ENCODE measurements around the gene PLVAP. TPM values are rescaled to one million over a fixed set of nuclear protein-coding genes. Genes with fewer than 3 reads are reported as not detected.

The PLVAP gene, protein sequence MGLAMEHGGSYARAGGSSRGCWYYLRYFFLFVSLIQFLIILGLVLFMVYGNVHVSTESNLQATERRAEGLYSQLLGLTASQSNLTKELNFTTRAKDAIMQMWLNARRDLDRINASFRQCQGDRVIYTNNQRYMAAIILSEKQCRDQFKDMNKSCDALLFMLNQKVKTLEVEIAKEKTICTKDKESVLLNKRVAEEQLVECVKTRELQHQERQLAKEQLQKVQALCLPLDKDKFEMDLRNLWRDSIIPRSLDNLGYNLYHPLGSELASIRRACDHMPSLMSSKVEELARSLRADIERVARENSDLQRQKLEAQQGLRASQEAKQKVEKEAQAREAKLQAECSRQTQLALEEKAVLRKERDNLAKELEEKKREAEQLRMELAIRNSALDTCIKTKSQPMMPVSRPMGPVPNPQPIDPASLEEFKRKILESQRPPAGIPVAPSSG
- not detected for total RNA-seq

DNA sequence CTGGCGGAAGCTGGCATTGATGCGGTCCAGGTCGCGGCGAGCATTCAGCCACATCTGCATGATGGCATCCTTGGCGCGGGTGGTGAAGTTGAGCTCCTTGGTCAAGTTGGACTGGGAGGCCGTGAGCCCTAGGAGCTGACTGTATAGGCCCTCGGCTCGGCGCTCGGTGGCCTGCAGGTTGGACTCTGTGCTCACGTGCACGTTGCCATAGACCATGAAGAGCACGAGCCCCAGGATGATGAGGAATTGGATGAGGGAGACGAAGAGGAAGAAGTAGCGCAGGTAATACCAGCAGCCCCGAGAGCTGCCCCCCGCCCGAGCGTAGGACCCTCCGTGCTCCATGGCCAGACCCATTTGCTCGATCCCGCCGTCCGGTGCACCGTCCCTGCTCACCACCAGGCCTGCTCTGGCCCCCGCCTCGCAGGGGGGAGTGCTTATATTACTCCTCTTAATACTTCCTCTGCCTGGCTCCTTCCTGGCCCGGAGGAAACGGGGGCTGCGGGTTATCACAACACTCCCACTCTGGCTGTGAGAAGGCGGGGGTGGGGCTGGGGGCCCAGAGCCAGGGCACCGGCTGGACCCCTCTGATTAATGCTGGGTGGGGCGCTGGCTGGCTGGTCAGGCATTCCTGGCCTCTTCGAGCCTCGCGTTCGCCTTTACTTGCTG is at the start of gene PLVAP:
Gene PLVAP, minus strand, starts transcription at position 408 of the 666 bp plus-strand sequence. Its CDS starts 54 bp downstream, at position 354.
- POLR2A ChIA-PET: no interaction called here
- CTCF ChIA-PET: interaction anchor here (1.5 kb wide), 1 partner anchor 9 kb away, joined by 5 read pairs; no protein-coding TSS in a partner anchor

DNA sequence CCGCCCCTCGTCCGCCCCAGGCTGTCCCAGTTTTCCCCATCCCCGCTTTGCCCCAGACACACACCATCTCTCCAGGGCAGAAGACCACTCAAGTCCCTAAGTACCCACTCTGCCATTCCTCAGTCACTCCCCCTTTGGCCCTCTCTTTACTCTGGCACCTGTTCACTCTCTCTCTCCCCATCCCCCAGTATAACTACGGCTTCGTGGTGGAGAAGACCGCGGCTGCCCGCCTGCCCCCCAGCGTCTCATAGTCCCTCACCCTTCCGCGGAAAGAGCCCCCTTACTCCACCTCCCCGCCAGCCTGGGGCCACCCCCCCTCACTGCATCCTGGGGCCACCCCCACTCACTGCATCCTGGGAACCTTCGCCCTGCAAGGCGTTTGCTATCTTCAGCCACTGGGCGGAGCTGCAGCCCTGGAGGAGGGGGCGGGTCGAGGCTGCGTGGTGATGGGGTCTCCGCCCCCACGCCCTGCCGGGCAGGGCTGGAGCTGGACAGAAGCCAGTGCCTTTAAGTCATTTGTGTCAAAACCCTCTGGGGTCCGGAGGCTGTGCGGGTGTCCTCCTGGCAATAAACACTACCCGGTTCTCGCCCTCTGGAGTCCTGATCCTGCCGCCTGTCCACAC is 47.7 kb upstream of the PLVAP start:
- POLR2A ChIA-PET: no interaction called here
- CTCF ChIA-PET: interaction anchor here (0.8 to 1.2 kb wide), 2 partner anchors 71 to 1875 kb away, joined by 3 read pairs; no protein-coding TSS in a partner anchor

DNA sequence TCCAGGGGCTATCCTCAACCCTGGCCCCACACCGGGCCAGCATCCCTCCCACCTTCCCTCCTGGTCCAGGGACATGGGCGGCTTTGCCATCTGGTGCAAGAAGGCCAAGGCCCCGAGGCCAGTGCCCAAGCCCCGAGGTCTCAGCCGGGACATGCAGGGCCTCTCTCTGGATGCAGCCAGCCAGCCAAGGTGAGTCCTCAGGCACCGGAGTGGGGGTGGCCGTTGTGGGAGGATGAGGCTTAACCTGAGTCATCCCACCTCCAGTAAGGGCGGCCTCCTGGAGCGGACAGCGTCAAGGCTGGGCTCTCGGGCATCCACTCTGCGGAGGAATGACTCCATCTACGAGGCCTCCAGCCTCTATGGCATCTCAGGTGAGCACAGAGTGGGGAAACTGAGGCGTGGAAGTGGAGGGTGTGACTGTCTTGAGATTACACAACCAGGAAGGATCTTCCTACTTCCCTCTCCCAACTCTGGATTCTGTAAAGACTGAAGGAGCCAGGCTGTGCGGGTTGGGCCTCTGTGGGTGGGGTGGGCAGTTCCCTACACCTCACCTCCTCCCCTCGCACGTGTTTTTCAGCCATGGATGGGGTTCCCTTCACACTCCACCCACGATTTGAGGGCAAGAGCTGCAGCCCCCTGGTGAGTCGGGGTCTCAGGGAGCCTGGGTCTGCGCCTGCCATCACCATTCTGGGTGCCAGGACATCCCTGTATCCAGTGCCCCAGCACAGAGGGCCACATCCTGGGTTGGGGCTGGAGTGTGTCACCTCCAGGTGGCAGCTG is 46.5 kb upstream of the PLVAP start:
- ChIA-PET CTCF (interaction anchor here (1.2 kb wide), 1 partner anchor 72 kb away, joined by 3 read pairs; no protein-coding TSS in a partner anchor), POLR2A (no interaction called here)

DNA sequence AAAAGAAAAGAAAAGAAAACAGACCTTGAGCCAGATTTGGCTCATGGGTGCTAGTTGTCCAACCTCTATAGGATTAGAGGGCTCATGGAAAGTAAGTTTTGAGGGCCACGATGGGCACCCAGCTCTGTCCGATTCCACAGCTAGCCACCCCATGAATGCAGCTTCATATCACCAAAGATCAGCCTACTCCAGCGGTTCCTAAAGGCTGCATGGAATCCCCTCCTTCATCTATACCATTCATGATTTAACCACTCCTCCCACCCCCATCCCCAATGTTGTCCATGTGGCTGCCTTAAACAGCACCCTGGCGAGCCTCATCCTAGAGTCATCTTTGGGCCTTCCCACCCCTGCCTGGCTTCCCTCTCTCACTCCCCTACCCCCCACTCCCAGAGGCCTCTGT is 44.8 kb upstream of the PLVAP start:
- CTCF ChIA-PET: no interaction called here
- POLR2A ChIA-PET: no interaction called here

DNA sequence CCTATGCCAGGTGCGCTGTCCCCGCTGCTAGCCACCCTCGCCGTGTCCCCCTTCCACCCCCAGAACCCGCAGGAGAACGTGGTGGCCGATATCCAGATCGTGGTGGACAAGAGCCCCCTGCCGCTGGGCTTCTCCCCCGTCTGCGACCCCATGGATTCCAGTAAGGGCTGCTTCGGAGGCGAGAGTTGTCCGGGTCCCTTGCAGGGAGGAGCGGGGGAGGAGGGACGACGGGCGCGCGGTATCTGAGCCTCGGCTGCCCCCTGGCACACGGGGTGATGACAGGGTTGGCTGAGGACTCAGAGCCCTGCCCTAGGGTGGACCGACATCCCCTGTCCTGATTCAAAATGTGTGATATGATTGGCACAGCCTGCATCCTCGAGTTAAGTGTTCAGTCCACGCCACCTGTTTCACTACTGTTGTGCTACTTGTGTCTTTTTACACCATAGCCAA is 43.4 kb upstream of the PLVAP start:
- ChIA-PET POLR2A (interaction anchor here (0.6 kb wide), 1 partner anchor 38 kb away, joined by 3 read pairs; no protein-coding TSS in a partner anchor), CTCF (no interaction called here)

DNA sequence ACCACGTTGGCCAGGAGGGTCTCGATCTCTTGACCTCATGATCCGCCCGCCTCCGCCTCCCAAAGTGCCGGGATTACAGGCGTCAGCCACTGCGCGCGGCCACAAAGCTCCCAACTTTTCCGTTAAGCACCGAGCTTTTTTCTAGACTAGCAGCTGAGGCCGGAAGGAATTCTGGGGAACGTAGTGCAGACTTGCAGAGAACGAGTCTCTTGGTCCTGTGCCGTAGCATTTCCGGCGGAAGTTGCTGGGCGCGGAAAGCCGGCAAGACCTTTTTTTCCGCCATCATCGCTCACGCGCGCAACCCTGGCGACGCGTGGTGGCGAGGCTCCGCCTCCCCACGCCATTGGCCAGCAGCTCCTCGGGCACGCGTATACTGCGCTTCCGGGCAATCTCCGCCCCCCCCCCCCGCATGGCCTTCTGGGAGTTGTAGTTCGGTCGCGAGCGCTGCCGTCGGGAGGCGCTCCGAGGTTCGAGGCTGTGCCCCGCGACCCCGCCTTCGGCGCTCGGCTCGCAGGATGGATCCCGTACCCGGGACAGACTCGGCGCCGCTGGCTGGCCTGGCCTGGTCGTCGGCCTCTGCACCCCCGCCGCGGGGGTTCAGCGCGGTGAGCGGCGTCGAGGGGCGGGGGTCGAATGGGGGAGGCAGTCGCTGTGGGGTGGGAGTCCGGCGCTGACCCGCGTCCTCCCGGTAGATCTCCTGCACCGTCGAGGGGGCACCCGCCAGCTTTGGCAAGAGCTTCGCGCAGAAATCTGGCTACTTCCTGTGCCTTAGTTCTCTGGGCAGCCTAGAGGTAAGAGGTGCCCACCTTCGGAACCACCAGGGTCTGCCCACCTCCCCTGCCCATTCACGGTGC is 42.7 kb upstream of the PLVAP start, which contains the start of gene MVB12A:
Gene MVB12A, plus strand, starts transcription at position 427 of the 854 bp plus-strand sequence. Its CDS starts 89 bp downstream, at position 516.
- POLR2A ChIA-PET: interaction anchor here (0.5 to 1.1 kb wide), 6 partner anchors 10 to 204 kb away, joined by 3 to 5 read pairs (median 3); partner anchors contain the start of gene USE1
- CTCF ChIA-PET: interaction anchor here (0.5 to 1.3 kb wide), 5 partner anchors 11 to 152 kb away, joined by 3 read pairs; partner anchors contain the start of gene BABAM1

DNA sequence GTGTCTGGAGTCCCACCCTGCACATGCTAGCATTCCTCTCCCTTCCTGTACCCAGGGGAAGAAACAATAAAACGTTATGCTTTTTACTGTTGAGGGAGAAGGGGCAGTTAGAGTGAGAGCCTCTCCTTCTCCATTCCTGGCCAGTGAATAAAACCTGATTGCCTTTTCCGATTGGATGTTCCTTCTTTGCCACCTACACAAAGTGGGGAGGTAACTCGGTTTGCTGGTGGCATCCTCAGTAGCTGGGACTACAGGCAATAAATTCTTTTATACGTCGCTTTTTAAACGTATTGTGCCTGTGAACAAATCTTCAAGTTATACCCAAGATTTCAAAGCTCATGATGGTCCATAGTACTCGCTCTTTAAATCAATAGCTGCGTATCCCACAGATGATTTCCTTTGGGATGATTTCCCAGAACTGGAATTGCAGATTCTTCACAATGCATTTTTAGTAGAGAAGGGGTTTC is 42.0 kb upstream of the PLVAP start:
- CTCF ChIA-PET: interaction anchor here (1.0 to 1.3 kb wide), 4 partner anchors 10 to 152 kb away, joined by 3 read pairs; partner anchors contain the start of gene BABAM1
- POLR2A ChIA-PET: interaction anchor here (0.5 to 1.1 kb wide), 6 partner anchors 11 to 204 kb away, joined by 3 to 5 read pairs (median 3); partner anchors contain the start of gene USE1

DNA sequence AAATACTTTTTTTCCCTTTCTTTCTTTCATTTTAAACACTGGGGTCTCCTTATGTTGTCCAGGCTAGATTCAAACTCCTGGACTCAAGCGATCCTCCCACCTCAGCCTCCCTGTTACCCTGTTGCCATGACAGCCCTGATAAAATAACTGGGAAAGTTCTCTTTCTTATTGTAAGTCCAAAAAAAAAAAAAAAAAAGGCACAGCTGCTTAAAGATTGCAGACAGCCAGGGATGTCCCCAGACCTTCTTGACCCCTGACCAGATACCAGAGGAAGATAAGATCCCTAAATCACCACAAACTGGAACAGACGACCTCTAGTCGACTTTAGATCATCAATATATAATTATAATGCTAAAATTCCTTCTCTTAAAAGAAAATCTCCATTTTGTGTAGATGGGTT is 41.6 kb upstream of the PLVAP start:
- POLR2A ChIA-PET: interaction anchor here (0.6 to 1.1 kb wide), 2 partner anchors 83 to 203 kb away, joined by 3 read pairs; partner anchors contain the start of gene USE1
- CTCF ChIA-PET: interaction anchor here (1.0 to 1.3 kb wide), 2 partner anchors 10 to 78 kb away, joined by 3 read pairs; no protein-coding TSS in a partner anchor

DNA sequence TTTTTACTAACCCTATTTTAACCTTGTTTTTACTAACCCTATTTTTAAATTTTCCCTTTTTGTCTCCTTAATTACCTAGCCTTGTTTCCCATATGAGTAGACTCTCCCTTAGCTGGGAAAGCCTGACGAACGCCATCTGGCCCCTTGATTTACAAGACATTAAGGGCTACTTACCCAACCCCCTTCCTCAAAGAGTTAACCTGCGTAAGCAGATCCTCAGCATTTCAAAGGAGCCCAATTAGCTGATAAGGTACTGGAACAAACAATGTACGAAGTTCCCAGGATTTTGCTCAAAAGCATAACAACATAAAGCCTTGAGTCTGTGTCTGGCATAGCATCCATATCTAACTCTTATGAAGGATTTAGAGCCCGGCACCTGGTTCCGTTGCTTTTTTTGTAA is 38.0 kb upstream of the PLVAP start:
- CTCF ChIA-PET: interaction anchor here (1.2 kb wide), 1 partner anchor 327 kb away, joined by 3 read pairs; no protein-coding TSS in a partner anchor
- POLR2A ChIA-PET: no interaction called here

DNA sequence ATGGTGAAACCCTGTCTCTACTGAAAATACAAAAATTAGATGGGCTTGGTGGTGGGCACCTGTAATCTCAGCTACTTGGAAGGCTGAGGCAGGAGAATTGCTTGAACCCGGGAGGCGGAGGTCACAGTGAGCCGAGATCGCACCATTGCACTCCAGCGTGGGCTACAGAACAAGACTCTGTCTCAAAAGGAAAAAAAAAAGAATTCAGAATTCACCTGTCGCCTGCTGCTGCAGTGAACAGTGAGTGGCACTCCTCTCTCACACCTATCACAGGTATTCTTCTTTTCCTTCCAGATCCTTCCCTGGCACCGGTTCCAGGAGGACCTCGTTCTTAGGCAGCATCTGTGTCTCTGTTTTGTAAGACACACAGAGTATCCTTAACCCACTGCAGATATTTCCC is 37.0 kb upstream of the PLVAP start:
- CTCF ChIA-PET: no interaction called here
- POLR2A ChIA-PET: no interaction called here

DNA sequence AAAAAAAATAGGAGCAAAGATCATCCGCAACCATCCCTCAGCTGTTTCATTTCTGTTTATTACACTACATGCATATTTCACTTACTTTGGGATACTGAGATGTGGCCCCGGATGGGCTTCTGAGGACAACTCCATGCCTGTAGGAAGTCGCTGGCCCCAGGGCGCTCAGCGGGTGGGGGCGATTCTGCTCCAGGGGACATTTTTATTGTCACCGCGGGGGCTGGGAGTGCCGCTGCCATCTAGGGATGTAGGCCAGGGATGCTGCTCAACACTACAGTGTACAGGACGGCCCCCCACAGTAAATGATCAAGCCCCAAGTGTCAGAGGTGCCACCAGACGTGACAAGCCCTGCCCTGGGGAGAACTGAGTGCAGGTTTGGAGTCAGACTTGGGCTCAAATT is 34.7 kb upstream of the PLVAP start:
- ChIA-PET CTCF (interaction anchor here (1.0 kb wide), 1 partner anchor 12 kb away, joined by 5 read pairs; no protein-coding TSS in a partner anchor), POLR2A (no interaction called here)

DNA sequence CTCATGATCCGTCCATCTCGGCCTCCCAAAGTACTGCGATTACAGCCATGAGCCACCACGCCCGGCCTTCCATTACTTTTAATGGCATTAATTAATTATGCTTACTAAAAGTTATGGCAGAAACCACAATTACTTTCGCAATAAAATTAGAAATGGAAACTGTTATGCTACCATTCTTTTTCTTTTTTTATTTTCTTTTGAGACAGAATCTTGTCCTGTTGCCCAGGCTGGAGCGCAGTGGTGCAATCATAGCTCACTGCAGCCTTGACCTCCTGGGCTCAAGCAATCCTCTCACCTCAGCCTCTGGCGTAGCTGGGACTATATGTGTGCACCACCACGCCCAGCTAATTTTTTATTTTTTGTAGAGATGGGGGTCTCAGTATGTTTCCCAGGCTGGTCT is 32.8 kb upstream of the PLVAP start:
- ChIA-PET POLR2A (no interaction called here), CTCF (no interaction called here)

DNA sequence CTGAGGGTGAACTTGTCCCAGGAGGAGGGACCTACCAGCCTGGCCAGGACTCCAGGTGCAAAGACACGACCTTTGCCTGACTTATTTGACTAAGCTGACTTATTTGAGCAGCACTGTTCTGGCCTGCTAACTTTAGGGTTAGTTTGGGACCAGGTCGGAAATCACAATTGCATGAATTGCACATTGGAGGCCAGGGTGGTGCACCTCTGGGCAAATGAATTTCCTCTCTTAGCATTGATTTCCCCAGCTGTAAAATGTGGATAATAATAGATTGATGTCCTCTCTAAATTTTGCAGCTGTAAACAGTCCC is 29.7 kb upstream of the PLVAP start:
- ChIA-PET CTCF (interaction anchor here (1.5 to 2.1 kb wide), 2 partner anchors 20 to 23 kb away, joined by 5 to 8 read pairs; no protein-coding TSS in a partner anchor), POLR2A (interaction anchor here (1.4 kb wide), 1 partner anchor 13 kb away, joined by 5 read pairs; the partner anchor contains the start of gene MVB12A)

DNA sequence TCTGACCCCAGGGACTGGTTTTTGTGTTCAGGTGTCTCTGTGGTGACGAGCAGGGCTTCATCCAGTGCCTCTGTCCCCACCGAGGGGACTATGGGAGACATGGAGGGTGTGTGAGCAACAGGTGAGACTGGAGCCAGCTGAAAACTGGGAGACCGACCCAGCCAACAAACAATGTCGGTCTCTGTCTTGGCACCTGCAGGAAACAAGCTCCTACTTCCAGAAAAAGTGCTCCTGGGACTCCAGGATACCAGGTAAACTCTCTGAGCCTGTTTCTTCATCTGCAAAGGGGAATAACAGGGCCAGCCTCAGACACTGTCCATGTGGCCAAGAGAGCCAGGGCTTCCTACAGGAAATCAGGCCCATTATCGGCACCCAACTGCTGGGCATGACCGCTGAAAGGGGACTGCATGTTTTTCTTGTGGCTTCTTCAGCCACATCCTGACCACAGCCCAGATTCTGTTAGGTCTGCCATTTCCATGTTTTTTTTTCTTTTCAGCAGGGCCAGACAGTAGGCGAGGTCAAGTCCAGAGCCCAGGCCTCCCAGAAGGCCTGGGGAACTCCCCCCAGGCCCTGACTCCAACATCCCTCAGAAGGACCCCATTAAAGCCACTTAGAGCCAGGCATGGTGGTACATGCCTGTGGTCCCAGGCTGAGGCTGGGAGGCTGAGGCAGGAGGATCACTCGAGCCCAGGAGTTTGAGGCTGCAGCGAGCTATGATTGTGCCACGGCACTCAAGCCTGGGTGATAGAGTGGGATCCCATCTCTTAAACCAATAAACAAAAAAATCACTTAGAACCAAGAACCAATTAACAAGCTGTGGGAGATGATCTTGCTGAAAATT is 29.1 kb upstream of the PLVAP start:
- POLR2A ChIA-PET: interaction anchor here (0.5 to 1.4 kb wide), 6 partner anchors 11 to 441 kb away, joined by 3 to 5 read pairs (median 4); partner anchors contain the start of gene MVB12A

DNA sequence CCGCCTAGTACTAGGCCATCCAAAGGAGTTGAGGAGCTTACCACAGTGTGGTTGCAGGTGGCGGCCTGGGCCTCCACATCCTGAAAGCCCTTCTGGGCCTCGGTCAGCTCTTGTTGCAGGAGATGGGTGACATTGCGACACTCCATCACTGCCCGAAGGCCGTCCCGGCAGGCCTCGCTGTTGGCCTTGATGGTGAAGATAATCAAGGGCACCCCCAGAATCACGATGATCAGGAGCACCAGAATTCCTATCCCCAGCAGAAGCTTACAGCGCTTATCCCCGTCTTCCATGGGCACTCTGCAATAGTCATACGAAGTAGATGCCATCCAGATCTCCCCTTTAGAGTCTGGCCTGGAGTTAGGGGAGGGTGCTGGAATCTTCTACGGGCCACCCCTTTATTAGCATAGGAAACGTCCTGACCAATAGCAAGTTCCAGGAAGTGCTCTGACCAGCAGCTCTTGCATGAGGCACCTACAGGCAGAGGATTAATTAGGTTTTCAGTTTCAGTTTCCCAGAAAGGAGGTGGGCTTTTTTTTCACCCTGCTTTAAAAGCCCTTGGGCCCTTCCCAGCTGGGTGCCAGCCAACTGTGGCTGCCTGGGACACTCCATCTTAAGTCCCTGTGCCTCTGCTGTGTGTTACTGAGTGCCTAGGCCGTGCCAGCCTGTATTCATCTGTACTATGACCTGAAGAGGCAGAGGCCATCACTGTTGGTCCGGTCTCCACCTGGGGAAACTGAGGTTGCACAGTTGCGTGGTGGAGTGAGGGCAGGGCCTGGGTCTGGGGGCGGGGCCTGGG is 28.3 kb upstream of the PLVAP start, which contains the start of gene BST2:
Gene BST2, minus strand, starts transcription at position 381 of the 796 bp plus-strand sequence. Its CDS starts 55 bp downstream, at position 326.
- POLR2A ChIA-PET: interaction anchor here (0.5 to 1.4 kb wide), 7 partner anchors 10 to 619 kb away, joined by 3 to 12 read pairs (median 3); partner anchors contain the start of gene MVB12A

More for the DNA sequence above, 29.1 kb upstream of the PLVAP start:
- CTCF ChIA-PET: interaction anchor here (1.0 to 2.1 kb wide), 5 partner anchors 14 to 90 kb away, joined by 3 to 8 read pairs (median 5); no protein-coding TSS in a partner anchor

More for the DNA sequence above, 28.3 kb upstream of the PLVAP start, which contains the start of gene BST2:
- CTCF ChIA-PET: interaction anchor here (0.6 to 2.1 kb wide), 6 partner anchors 14 to 465 kb away, joined by 3 to 8 read pairs (median 4); no protein-coding TSS in a partner anchor
